Ovary (tissue), 3 donors: ENCODE data around the gene DMRTB1.

Experiments
- CTCF ChIP-seq, 3 donors: fragments of 450-650 bp in 2 of 3; fragments of 200-600 bp in 1 of 3; IDR thresholded peaks; one replicate each; pipeline versions ENCODE4 v1.5.1 to v1.8.0; 2016 to 2022; ENCODE audit warnings: antibody characterized with exemption in 3 of 3, mild to moderate bottlenecking in 1 of 3
- POLR2A ChIP-seq: fragments of 450-650 bp; IDR thresholded peaks from one replicate; pipeline ENCODE4 v1.6.1; 2017; ENCODE audit warnings: antibody characterized with exemption, mild to moderate bottlenecking, moderate library complexity
- donor health status: DM: no; HTN: no; CAD: no.

DNA sequence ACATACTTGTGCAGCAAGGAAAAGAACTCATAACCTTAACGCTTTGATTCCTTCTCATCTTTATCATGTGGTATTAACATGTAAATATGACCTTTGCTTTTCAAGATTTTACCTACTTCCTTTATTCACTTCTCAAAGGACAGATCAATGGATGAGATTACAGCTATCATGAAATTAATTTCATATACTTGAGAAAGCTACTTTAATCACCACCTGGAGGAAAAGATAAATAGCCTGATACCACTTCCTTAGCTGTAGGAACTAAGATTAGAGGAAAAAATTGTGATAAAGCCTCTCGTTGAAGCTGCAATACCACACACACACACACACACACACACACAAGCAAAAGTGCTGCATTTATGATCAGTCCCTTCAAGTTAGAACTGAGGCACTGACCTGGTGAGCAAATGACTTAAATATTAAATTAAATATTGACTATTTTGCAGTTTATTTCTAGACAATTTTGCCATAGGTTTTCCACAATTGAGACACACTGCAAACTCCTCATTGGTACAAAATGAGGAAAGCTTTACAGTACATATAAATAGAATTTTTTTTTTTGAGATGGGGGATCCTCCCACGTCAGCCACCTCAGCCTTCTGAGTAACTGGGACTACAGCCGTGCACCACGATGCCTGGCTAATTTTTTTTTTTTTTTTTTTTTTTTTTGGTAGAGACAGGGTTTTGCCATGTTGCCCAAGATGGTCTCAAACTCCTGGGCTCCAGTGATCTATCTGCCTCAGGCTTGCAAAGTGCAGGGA, 27.2 kb upstream of the DMRTB1 start:
- TF ChIP-seq CTCF (IDR thresholded peaks at IDR 0.05), result no peak
- no peak for TF ChIP-seq POLR2A
